ENCODE results near the gene ZNF536.

The ZNF536 gene

DNA sequence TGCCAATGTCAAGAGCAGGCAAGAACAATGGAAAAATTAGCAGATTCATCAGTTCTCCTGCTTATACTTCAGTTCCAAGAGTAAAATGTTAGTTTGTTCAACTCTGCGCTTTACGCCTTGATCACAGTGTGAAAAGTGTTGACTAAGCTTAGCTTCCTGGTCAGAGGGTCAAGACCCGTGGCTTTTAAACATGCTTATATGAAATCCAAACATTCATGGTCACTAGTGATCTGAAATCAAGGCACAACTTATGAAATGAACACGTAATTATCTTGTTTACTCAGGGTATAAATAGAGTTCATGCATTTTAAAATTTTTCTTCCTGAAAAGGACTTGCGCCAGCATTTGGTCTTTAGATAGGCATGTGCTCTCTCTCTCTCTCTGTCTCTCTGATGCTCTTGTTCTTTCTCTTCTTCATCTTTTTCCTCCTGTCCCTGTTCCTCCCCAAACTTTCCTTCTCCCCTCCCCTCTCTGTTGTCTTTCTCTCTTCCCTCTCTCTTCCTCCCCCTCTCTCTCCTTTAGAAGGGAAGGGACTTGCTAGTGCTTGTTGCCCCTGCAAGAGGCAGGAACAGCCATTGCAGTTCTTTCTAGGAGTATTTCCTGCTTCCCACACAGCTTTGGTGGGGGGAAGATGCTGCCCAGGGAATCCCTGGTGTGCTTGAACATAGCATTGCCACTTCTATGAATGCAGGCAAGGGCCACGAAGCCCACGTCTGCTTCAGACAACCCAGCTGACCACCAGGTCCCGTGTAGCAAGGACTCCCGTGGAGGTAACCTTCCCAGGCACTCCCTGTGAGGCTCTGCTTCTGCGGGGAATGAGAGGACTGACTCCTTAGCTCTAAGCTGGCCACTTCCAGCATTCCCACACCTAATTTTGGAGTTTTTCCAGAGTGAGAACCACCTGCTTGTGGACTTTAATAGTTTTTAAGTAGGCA lies 7.1 kb upstream of the ZNF536 start:
- DNase-seq, result no peak

DNA sequence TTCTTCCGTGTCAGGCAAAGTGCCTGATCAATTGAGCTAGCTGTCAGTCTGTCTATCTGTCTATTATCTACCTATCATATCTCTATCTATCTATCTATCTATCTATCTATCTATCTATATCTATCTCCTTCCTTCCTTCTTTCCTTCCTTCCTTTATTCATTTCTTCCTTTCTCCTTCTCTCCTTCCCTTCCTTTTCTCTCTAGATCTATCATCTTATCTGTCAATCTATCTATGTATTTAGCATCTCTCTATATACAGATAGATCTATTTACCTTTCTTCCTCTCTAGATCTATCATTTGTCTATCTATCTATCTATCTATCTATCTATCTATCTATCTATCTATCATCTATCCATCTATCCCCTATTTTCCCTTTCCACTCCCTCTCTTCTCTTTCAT lies 5.9 kb upstream of the ZNF536 start:
- no peak for DNase-seq

DNA sequence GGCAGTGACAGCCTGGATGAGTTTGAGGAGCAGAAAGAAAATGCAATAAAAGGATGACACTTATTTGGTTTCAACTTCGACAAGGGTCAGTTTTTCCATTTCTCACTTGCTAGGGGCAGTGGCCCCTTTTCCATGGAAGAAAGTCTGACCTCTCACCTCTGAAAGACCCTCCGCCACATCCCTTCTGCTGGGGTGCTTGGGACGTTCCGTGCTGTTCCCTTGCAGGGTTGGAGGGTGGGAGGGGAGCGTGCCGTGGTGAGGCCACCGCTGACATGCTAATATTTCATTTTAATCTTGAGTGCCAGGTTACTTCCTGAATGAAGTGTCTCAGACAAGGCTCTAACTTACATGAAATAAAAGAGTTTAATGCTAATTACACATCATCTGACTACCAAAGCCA lies 5.2 kb upstream of the ZNF536 start:
- DNase-seq, result no peak

DNA sequence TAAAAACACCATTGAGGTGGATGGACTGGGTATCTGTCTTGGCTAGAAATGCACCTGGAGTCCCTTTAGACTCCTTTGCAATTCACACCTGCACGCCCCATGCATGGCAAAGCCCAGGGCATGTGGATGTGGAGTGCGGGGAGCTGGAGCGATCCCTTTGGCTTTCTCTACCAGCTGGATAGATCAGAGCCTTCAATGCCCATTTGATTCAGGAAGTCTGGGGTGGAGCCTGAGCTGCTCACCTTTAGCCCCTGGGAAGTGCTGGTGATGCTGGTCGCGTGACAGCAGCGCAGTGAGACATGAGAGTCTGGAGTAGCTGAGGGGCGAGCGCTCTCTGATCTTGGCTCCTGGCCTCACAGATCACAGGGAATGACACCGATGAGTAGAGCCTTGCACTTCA lies 4.8 kb upstream of the ZNF536 start:
- DNase-seq, result no peak

DNA sequence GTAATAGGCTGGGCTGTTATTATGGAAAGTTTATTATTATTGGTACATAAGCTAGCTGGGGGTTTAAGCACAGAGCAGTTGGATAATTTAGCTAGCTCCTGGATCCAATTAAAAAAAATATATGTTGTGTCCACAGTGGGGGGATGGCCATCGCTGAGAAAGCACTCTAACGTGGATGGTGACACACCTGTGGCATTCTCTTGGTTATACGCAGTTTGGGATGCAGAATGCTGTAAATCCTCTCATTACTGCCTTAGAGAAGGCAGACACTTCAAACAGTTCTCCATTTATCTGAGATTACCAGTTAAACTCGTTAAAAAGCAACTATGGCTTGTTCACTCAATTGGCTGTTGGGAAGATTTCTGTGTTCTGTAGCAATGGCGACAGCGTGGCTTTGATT lies 2.4 kb upstream of the ZNF536 start:
- no peak for DNase-seq

DNA sequence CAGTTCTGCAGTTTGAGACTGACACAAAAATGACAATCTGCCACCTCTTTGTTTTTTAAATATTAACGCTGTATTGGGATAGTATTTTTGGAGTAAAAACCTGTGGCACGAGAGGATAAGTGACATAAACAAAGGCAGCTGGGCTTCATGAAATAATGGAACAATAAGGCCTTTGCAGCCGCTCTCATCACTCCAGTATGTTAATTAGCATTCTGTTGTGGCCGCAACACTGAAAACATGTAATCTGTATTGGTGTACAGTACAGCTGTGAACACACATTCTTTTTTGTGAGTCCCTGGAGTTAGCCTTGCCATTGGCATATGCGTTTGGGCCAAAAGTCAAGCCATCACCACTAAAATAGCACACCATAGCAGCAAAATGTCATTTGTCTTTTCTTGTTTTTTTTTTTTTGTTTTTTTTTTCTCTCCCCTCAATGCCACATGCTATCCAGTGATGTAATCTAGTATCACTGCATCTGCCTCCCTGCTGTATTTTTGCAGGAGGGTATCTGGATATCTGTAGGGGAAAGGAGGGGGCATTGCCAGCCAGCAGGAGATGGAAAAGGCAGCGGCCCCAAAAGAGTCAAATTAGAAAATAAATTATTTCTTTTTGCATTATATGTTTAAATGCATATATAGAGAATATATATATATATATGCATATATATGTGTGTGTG lies 885 bp upstream of the ZNF536 start:
- DNase-seq, result no peak

DNA sequence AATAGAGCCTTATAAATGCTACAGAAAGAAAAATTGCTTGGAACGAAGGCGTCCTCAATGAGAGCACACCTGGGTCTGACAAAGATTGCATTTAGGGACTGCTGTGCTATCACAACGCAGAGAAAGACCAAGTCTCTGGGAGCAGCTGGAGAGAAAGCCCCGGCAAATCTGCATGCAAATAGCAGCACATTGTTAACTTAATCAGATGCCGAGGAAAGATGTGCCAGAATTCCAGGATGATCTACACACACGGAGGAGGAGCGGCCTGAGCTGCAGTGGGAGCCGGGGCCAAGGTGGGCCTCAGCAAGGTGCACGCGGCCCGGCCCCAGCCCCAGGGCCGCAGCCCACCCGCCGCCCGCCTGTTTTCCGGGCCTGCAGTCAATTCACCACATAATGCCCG lies 1.4 kb downstream of the ZNF536 start:
- no peak for DNase-seq

DNA sequence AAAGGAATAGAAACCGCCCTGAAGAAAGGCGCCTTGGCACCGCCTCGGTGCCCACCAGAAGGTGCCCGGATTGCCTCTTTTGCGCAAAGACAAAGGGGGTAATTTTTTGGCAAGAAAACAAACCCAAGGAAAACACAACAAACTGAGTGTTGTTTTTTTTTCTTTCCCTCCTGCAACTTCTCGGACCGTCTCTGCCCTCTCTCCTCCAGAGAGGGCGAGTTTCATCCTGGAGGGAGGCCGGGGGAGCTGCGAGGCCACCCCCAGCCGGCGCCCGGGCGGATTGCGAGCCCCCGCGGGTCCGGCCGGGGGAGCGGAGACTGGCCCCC lies 2.3 kb downstream of the ZNF536 start:
- no peak for DNase-seq

DNA sequence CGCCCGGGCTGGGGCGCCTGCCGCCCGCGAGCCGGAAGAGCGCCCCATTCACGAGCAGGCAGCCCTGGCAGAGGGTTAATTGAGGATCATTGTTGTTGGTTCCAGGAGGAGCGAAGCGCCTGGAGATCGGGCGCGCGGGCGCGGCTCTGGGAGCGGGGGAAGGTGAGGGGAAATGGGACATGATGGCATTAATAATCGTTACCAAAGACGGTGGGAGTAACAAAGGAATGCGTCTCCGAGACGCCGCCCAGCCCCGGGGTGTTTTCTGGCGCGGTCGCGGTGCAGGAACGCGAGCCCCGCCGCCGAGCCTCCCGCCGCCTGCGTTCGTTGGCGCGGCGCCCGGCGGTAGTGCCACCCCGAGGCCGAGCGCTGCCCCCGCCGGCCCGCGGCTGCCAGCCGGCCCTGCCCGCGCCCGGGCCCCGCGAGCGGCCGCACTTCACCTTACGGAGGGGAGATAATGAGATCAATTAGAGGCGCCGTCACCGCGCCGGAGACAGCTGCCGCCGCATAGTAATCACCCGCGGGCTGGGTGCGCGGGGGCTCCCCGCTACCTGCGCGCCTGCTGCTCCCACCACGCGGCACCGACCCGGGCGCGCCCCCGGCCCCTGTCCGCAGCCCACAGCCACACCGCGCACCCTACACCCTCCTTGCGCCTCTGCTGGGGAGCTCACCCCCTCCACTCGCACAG lies 2.8 kb downstream of the ZNF536 start:
- DNase-seq, result no peak

DNA sequence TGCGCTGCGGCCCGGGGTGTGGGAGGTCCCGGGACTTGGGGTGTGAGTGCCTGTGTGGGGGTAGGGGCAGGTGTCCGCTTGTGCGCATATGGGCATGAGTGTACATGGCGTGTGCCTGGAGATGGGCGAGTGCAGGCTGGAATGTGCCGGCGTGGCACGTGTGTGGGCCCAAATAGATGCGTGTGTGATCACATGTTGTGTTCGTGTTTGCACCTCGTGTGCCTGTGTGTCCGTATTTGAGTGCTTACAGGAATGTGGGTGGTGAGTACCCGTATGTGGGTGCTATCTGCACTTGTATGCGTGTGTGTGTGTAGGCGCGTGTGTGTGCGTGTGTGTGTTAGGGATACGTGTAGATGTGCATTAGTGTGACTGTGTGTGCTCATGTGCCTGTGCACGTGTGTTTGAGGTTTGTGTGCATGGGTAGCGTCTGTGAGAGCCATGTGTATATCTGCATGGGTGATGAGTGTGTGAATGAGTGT lies 3.4 kb downstream of the ZNF536 start:
- no peak for DNase-seq

DNA sequence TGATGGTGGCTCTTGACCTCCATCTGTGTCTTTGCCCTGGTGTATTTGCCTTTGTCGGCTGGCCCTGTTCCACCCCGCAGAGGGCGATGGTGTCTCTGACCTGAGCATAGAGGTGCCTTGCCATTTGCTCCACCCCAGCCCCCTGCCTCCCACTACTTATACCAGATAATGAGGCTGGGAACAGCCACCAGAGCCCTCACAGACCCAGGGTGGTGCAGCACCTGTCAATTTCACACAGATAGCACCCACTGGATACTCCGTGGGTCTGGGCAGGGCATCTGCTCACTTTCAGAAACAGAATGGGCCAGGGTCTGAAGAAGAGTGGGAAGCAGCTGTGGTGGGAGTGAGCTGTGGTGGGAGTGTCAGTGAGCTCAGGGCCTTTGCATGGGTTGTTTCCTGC lies 4.1 kb downstream of the ZNF536 start:
- DNase-seq, result no peak

DNA sequence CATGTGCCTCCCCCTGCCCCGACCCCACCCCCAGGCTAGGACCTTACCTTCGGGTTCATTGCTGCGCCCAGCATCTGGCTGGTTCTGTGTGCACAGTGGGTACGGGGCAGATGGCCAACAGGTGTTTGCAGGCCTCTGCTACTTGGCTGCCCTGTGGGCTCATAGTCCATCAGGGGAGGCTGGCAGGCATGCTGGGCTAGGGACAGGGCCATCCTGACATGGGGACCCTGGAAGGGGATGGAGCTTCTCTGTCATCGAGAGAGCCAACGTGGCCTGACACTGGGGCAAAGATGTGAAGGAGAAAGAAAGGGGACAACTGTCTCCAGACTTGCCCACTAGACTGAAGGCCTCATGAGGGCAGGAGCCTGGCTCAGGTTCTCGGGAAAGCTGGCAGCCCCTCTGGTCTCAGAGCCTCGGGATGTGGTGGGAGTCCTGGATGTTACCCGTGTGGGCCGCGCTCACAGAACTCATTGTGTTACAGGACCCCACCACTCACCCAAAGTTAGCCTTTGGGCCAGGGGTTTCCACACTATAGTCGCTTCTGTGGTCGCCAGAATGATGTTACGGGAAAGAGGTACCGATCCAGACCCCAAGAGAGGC lies 4.7 kb downstream of the ZNF536 start:
- DNase-seq, result no peak

DNA sequence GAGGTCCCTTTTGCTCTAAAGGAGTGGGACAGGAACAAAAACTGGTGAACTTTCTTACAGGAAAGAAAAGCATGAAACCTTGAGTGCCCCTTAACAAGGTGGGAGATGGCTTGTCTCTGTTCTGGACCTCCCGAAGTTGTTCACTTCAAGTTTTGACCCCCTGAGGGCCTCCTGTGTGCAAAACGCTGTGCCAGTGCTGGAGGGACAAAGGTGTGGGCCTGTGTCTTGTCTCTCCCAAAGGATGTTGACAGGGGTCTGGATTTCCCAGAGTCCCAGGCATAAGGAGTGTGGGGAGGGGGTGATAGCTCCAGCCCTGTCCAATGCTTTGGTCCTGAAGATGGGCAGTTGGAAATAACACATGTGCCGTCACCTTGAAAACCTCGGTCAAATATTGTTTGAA lies 6.5 kb downstream of the ZNF536 start:
- no peak for DNase-seq

DNA sequence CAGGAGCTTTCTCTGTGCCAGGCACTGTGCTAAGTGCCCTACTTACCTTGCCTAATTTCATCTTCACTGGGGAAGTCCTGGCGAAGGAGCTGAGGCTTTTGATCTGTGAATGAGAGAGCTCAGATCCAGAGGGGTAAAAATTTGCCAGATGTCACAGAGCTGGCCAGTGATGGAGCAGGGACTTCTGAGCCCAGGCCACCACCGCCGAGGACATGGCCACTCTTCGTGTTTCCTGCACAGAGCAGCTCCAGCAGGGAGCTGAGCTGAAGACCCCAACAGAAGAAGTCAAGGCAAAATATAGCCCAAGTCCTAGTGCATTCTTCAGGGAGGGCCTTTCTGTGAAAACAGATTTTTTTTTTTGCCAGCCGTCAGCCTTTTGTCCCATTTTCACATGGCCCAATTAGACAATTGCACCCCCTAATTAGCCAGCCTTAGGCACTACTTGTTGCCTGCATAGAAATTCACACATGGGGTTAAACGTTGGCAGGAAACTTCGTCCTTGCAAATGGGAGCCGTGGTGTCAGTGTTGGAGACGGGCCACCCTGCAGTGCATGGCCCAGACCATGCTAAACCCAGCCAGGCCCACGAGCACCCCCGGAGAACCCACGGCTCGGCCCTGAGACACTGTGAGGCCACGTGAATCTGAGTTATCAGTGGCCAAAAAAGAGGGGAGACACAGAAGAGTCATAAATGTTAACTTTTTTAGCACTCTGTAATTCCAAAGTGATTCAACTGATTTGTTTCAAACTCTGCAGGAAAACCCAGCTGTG lies 7.8 kb downstream of the ZNF536 start:
- no peak for DNase-seq

DNA sequence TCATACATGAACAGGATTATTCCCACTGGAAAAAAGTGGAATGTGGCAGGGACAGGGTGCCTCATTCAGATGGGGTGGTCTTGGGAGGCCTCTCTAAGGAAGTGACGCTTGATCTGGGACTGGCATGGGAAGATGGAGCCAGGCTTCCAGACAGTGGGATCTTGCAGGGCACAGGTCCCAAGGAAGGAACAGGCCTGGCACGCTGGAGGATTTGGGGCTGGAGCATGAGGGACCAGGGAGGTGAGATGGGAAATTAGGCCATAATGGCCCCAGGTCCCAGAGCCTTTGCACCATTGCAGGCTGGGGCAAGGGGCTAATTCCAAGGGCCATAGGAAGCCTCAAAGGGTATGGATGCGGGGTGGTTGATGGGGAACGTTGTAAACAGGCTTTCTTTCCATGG lies 9.2 kb downstream of the ZNF536 start:
- no peak for DNase-seq

DNA sequence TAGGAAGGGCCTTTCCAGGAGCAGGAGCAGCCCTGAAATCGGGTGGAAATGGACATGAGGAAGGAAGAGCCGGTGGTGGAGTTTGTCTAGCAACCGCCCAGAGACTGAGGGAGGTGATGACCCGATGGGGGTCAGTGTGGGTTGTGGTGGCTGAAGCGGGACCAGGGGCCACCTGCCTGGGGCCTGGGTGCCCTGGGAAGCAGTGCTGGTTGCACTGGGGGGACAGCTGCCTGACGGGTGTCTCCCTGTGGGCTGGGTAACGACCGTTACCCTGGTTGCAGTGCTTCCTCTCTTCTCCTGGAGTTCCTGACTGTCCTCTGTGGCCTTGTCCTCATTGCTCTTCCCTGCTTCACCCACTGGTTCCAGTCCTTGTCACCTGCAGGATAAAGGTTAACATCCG lies 13.0 kb downstream of the ZNF536 start:
- DNase-seq, result no peak

DNA sequence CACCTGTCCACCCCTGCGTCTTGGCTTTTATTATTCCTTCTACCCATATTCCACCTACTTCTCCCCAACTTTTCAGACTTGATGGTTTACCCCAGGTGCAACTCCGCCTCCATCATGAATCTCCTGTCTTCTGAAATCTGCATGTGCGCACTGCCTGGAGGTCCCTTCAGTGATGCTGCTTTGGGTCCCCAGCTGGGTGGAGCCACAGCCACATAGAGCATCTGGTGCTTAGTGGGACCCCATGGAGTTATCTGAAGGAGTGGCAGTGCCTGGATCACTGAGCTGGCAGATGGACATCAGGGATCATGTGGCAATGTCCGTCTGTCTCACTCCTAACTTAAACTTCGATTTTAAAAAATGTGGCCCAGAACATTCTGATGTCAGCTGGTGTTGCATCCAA lies 13.5 kb downstream of the ZNF536 start:
- no peak for DNase-seq

DNA sequence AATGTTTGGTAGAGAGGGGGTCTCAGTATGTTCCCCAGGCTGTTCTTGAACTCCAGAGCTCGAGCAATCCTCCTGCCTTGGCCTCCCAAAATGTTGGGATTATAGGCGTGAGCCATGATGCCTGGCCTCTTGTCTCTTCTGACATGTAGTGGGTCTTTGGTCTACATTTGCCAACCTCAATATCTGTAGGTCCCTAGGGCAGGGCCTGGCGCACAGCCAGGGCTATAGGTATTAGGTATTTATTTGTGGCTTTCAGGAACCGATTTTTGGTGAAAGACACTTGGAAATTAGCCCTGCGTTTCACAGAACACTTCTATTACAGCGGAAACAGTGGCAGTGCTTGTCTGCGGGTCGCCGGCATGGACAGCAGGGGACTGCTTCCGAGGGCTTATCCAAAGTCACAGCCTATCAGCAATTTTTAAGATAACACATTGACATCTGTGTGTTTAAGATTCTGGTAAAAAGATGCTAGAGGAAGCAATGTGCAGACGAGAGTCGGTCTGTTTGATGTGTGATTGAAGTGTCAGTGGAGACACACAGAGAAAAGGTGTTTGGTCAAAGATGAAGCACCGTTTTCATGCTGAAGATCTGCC lies 14.5 kb downstream of the ZNF536 start:
- DNase-seq, result no peak

DNA sequence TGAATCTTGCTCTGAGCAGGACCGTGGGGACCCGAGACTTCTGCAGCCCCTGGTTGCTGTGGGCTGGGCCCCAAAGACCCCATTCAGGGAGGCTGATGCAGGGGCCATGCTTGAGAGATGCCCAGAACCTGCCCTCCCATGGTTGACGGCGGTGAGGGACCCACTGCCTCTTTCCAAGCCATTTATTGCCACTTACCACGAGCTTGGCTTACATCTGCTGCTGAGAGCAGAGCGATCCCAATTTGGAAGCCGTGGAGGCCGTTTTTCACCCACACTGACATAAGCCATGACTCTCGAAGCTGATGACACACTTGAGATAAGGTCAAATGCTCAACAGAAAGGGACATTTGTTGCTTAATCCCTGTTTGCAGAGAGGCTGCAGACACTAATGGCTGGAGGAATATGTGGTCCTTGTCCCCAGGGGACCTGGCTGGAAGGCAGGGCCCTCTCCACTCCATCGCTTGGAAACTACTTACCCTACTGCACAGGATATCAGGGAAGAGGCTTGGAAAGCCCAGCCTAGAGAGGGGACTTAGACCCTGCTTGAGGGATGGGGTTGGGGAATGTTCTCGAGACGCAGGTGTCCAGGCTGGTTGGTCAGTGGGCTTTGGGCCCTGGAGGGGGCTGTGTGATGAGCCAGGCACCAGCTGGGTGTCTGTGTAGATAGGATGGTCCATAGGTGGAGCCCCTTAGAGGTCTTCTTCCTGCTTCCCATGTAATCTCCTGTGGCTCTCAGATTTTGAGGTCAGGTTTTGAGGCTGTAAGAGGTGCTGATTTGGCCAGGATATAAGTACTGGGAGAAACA lies 15.3 kb downstream of the ZNF536 start:
- DNase-seq, result no peak

DNA sequence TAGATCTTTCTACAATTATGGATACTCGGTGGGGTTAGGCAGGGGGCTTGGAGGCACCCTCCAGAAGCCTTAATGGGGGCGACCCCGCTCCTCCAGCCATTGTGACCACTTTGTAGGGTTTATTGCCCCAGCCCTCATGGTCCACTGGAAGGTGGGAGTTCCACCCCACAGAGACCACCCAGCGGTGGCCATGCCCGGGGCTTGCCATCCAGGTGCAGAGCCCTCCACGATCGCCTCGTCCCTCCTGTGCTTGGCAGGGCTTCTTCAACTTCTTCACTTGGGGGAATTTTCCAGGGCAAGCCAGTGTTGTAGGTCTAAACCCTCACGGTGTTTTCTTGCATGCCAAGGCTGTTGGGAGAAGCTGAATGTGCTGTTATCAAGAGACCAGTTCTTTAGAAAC lies 16.1 kb downstream of the ZNF536 start:
- no peak for DNase-seq

DNA sequence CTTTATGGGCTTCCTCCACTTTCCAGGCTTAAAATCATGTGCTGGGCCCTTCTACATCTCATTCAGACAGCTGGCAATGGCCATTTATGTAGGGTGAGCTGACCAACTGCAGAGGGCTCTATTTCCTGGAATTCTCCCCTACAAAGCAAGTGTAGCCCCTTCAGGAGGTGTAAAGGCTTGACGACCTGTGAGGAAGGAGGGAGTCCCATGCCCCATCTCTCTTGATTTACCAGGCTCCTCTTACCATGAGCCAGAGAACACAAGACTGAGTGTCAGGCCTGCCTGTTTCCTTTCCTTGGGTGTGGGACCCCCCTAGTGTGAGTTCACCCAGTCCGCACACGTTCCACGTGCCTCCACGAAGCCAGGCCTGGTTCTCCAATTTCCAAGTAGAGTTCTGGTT lies 16.6 kb downstream of the ZNF536 start:
- DNase-seq, result no peak
